Spleen (tissue), 11 donors: ENCODE data around the gene TEDC2. TPM values are rescaled to one million over a fixed set of nuclear protein-coding genes. Genes with fewer than 3 reads are reported as not detected.

ENCODE experiments used
- DNase-seq: peaks from one replicate; pipeline ENCODE4 v3.0.0-alpha.2; 2020
- H3K27ac ChIP-seq, 8 donors: fragments of 200-600 bp; sonication (generic) in 7 of 8; 1 replicate in 4 of 8; 2 replicates in 4 of 8; pipeline versions ENCODE4 v1.5.0 to v1.8.0; 2016 to 2021; ENCODE audit warnings: inconsistent platforms in 4 of 8, mild to moderate bottlenecking in 4 of 8, moderate library complexity in 1 of 8
- H3K27me3 ChIP-seq, 7 donors: fragments of 200-600 bp; sonication (generic) in 6 of 7; replicated peaks in 1 of 7; 1 replicate in 4 of 7; 2 replicates in 3 of 7; pipeline versions ENCODE4 v1.5.0 to v1.8.0; 2016 to 2021; ENCODE audit warnings: inconsistent platforms in 3 of 7, mild to moderate bottlenecking in 1 of 7
- H3K36me3 ChIP-seq, 6 donors: fragments of 200-600 bp; sonication (generic) in 5 of 6; 1 replicate in 4 of 6; 2 replicates in 2 of 6; pipeline versions ENCODE4 v1.5.0 to v1.8.0; 2016 to 2021; ENCODE audit warnings: inconsistent platforms in 2 of 6
- H3K4me1 ChIP-seq, 6 donors: fragments of 200-600 bp; sonication (generic) in 5 of 6; 1 replicate in 3 of 6; 2 replicates in 3 of 6; pipeline versions ENCODE4 v1.5.0 to v1.8.0; 2016 to 2021; ENCODE audit warnings: inconsistent platforms in 3 of 6
- H3K4me3 ChIP-seq, 8 donors: fragments of 200-600 bp; sonication (generic) in 7 of 8; 1 replicate in 4 of 8; 2 replicates in 4 of 8; pipeline versions ENCODE4 v1.5.0 to v1.8.0; 2016 to 2021; ENCODE audit warnings: inconsistent platforms in 4 of 8, mild to moderate bottlenecking in 4 of 8, moderate library complexity in 2 of 8
- H3K9me3 ChIP-seq, 8 donors: fragments of 200-600 bp; sonication (generic) in 7 of 8; 1 replicate in 4 of 8; 2 replicates in 4 of 8; pipeline versions ENCODE4 v1.5.0 to v1.8.0; 2016 to 2021; ENCODE audit warnings: inconsistent platforms in 4 of 8
- POLR2A ChIP-seq, 3 donors: fragments of 450-650 bp; IDR thresholded peaks; one replicate each; pipeline ENCODE4 v1.5.1; 2017; ENCODE audit warnings: antibody characterized with exemption in 3 of 3, mild to moderate bottlenecking in 1 of 3
- POLR2AphosphoS5 ChIP-seq, 3 donors: sonication (generic); formaldehyde crosslinking; IDR thresholded peaks; one replicate each; pipeline ENCODE4 v1.5.1; 2017; ENCODE audit warnings: antibody characterized with exemption in 3 of 3
- WGBS, 5 donors: extraction: QIAGEN DNeasy Blood & Tissue Kit in 3 of 5; methylation state at CpG; one replicate each; pipeline versions ENCODE4 v1.1.5 to v1.1.7; 2013 to 2018; 5-methylcytosine and 5-hydroxymethylcytosine counted together
- intact Hi-C: fragments of 100-400 bp; cut with DNase I; formaldehyde crosslinking; loops from one replicate; pipeline ENCODE4 v1.15.0; 2023; ENCODE audit warnings: low total_unique reads
- polyA plus RNA-seq, 3 donors: library from polyadenylated mRNA; stranded (reverse); fragments of 200-250 nt; gene quantifications; one replicate each; pipeline ENCODE4 v1.2.1, GENCODE V29; 2013
- total RNA-seq, 7 donors: library from RNA; depleted of rRNA in 3 of 7; stranded (reverse); fragments of >200 nt in 3 of 7; fragmentation: NEBNext Ultra II Directional in 4 of 7; extraction: Animal tissue kit (Norgen Biotek cat#: 25700) in 4 of 7; gene quantifications; one replicate each; pipeline versions ENCODE4 v1.1.0 to v1.2.1, GENCODE V29; 2016 to 2021
- TF ChIP-seq, protein P1 (sequence below), 11 experiments: fragments of 200-600 bp in 7 of 11; fragments of 450-650 bp in 4 of 11; sonication (generic) in 4 of 11; IDR thresholded peaks in 8 of 11; conservative IDR thresholded peaks in 3 of 11; 1 replicate in 7 of 11; 2 replicates in 4 of 11; pipeline versions ENCODE4 v1.4.0 to v1.8.0; 2016 to 2021; ENCODE audit warnings: antibody characterized with exemption in 11 of 11, inconsistent platforms in 4 of 11, mild to moderate bottlenecking in 1 of 11
- donor health status: healthy with polysubstance abuse.
- donor health status: DM: no; HTN: no; CAD: no; lungs with moderate emphysema.
- donor health status: DM: no; HTN: no; CAD: no.
- donor health status: Bipolar disorder and iron deficiency.
- donor health status: healthy.
- donor health status: DM: no; HTN: no; CAD: no.
- donor health status: DM: yes; HTN: yes; CAD: no.

Gene TEDC2
- total and polyA plus RNA-seq, 10 donors = 0.73 to 2.7 (median 1.6) TPM

DNA sequence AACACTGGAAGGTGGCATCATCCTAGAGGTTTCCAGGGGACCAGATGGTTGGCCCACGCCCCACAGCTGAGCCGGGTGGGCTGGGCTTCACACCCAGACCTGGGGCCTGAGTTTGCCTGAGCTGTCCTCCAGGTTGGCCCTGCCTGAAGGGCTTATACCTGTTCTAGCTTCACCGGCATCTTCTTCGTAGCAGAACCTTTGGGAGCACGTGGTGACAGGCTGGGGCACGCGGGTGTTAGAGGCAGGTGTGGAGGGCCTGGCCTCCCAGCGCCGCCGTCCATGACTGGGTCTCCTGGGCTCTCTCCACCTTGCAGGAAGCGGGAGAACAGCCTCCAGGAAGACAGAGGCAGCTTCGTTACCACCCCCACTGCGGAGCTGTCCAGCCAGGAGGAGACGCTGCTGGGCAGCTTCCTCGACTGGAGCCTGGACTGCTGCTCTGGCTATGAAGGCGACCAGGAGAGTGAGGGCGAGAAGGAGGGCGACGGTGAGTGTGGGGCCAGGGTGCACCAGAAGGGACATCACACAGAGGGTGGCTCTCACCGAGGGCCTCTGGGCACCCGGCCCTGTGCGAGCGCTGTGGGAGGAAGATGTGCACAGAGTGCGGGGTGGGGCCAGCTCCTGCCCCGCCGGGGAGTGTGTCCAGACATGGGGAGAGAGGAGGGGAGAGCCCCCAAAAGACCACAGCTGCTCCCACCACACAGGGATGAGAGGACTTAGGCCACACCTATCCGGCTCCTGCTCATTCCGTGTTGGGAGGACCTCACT, 4.6 kb upstream of the TEDC2 start:
- peaks cover 0 to 17% (median 14%) of the 10 kb centered on the region in 6 donors for H3K4me1 ChIP-seq
- no peak overlapping the region for H3K27ac ChIP-seq
- H3K9me3 ChIP-seq = no peaks in the 10 kb centered on the region
- H3K36me3 ChIP-seq = peaks cover 0 to 76% (median 19%) of the 10 kb centered on the region in 6 donors
- DNase-seq = no peak
- WGBS, 5 donors = 92 to 98% (median 95%) methylated on average over 23 to 28 of the region's 28 CpGs
- intact Hi-C loops = no loop called here
- H3K4me3 ChIP-seq = no peak overlapping the region
- TF ChIP-seq POLR2A (IDR thresholded peaks at IDR 0.05) (no peak), POLR2AphosphoS5 (IDR thresholded peaks at IDR 0.05) (no peak)
- TF ChIP-seq, protein P1, sequence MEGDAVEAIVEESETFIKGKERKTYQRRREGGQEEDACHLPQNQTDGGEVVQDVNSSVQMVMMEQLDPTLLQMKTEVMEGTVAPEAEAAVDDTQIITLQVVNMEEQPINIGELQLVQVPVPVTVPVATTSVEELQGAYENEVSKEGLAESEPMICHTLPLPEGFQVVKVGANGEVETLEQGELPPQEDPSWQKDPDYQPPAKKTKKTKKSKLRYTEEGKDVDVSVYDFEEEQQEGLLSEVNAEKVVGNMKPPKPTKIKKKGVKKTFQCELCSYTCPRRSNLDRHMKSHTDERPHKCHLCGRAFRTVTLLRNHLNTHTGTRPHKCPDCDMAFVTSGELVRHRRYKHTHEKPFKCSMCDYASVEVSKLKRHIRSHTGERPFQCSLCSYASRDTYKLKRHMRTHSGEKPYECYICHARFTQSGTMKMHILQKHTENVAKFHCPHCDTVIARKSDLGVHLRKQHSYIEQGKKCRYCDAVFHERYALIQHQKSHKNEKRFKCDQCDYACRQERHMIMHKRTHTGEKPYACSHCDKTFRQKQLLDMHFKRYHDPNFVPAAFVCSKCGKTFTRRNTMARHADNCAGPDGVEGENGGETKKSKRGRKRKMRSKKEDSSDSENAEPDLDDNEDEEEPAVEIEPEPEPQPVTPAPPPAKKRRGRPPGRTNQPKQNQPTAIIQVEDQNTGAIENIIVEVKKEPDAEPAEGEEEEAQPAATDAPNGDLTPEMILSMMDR (IDR thresholded peaks at IDR 0.05 in 8 of 11, conservative IDR thresholded peaks at IDR 0.05 in 3 of 11) = no peak
- no peaks in the 10 kb centered on the region for H3K27me3 ChIP-seq

DNA sequence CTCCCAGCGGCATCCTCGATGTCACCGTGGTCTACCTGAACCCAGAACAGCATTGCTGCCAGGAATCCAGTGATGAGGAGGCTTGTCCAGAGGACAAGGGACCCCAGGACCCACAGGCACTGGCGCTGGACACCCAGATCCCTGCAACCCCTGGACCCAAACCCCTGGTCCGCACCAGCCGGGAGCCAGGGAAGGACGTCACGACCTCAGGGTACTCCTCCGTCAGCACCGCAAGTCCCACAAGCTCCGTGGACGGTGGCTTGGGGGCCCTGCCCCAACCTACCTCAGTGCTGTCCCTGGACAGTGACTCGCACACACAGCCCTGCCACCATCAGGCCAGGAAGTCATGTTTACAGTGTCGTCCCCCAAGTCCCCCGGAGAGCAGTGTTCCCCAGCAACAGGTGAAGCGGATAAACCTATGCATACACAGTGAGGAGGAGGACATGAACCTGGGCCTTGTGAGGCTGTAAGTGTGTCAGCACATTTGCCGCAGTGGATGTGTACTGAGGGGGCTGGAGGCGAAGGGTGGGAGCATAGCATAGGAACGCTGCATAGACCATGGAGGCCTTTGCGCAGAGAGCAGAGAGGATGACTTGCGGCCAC, 3.3 kb upstream of the TEDC2 start:
- no peaks in the 10 kb centered on the region for H3K9me3 ChIP-seq
- H3K27me3 ChIP-seq = no peaks in the 10 kb centered on the region
- no peak for DNase-seq
- H3K4me1 ChIP-seq = peaks cover 0 to 26% (median 18%) of the 10 kb centered on the region in 6 donors
- no peak for TF ChIP-seq POLR2AphosphoS5 (IDR thresholded peaks at IDR 0.05)
- TF ChIP-seq, protein P1 (IDR thresholded peaks at IDR 0.05 in 8 of 11, conservative IDR thresholded peaks at IDR 0.05 in 3 of 11) = no peak
- TF ChIP-seq POLR2A (IDR thresholded peaks at IDR 0.05) = no peak
- 96 to 98% (median 96%) methylated on average over 9 to 21 of the region's 21 CpGs for WGBS, 5 donors
- intact Hi-C loops = no loop called here
- H3K4me3 ChIP-seq = no peak overlapping the region
- H3K27ac ChIP-seq = no peak overlapping the region
- peaks cover 0 to 62% (median 19%) of the 10 kb centered on the region in 6 donors for H3K36me3 ChIP-seq

DNA sequence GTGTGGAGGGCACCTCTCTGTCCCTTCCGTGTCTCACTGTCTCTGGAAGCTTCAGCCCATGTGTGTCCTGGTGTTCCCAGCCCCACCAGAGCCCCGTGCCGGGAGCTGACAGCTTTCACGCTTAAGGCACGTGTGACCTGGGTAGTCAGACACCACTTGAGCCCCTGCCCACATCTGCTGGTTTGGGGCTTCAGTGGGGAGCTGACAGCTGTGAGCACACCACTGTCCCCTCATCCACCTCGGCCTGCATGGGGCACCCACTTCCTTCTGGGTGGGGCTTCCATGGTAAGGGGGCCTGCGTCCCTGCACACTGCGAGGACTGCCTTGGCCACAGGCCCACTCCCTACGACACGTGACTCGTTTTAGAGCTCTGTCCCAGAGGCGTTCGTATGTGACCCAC, 2.6 kb upstream of the TEDC2 start:
- H3K4me1 ChIP-seq = peaks cover 0 to 26% (median 18%) of the 10 kb centered on the region in 6 donors
- WGBS, 5 donors = 75 to 84% (median 80%) methylated on average over 13 of the region's 13 CpGs
- no peaks in the 10 kb centered on the region for H3K27me3 ChIP-seq
- DNase-seq = no peak
- H3K27ac ChIP-seq = no peak overlapping the region
- intact Hi-C loops = no loop called here
- no peaks in the 10 kb centered on the region for H3K9me3 ChIP-seq
- TF ChIP-seq POLR2AphosphoS5 (IDR thresholded peaks at IDR 0.05) = peak in 1 of 3 donors; percentile 19
- no peak for TF ChIP-seq POLR2A (IDR thresholded peaks at IDR 0.05)
- TF ChIP-seq, protein P1 (IDR thresholded peaks at IDR 0.05 in 8 of 11, conservative IDR thresholded peaks at IDR 0.05 in 3 of 11) = no peak
- H3K4me3 ChIP-seq = no peak overlapping the region
- peaks cover 0 to 56% (median 17%) of the 10 kb centered on the region in 6 donors for H3K36me3 ChIP-seq

DNA sequence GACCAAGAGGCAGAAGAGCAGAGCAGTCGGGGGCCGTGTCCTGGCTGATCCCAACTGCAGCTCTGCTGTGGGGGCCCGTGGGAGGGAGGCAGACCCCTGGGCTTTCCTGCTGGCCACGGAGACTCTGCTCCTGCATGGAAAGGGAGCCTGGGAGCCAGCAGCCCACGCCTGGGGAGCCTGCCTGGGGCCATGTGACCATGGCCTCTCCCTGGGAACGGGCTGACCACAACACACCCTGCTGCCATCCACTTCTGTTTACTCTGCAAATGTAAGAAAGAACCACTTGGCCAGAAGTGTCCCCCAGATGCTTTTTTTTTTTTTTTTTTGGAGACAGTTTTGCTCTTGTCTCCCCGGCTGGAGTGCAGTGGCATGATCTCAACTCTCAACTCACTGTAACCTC, 2.0 kb upstream of the TEDC2 start:
- H3K4me3 ChIP-seq = no peak overlapping the region
- no peaks in the 10 kb centered on the region for H3K27me3 ChIP-seq
- H3K27ac ChIP-seq = no peak overlapping the region
- WGBS, 5 donors = 81 to 93% (median 87%) methylated on average over 7 of the region's 7 CpGs
- TF ChIP-seq, protein P1 (IDR thresholded peaks at IDR 0.05 in 8 of 11, conservative IDR thresholded peaks at IDR 0.05 in 3 of 11) = no peak
- no peak for TF ChIP-seq POLR2A (IDR thresholded peaks at IDR 0.05)
- TF ChIP-seq POLR2AphosphoS5 (IDR thresholded peaks at IDR 0.05) = no peak
- no peak for DNase-seq
- H3K9me3 ChIP-seq = no peaks in the 10 kb centered on the region
- H3K4me1 ChIP-seq = peaks cover 0 to 26% (median 18%) of the 10 kb centered on the region in 6 donors
- intact Hi-C loops = no loop called here
- H3K36me3 ChIP-seq = peaks cover 0 to 49% (median 17%) of the 10 kb centered on the region in 6 donors
